HG03457 (cell line): ENCODE measurements around the gene PTGER4.
"Not testable (repeated sequence)": the region's sequence is repeated elsewhere in the genome, so short reads cannot be mapped to it uniquely, and the experiment has no call there.

Experiments used
- ATAC-seq: cut with Tn5 transposase; IDR thresholded peaks from one replicate; pipeline ENCODE4 v1.9.1; 2021; ENCODE audit warnings: moderate number of reproducible peaks; ENCODE audit not compliant: unreplicated experiment

The PTGER4 gene

GRCh38 chr5:40679913-40680681 lies at the start of gene PTGER4:
PTGER4 (plus strand) TSS chr5:40679915; CDS start chr5:40680994, 1,079 bp downstream.
- peak; percentile 12 for ATAC-seq

- ATAC-seq: no peak
These were observed 49.6 kb upstream of the PTGER4 start for GRCh38 chr5:40630126-40630525.

- no peak for ATAC-seq
These were observed 48.5 kb upstream of the PTGER4 start for GRCh38 chr5:40631236-40631635.

GRCh38 chr5:40634154-40634553 lies 45.6 kb upstream of the PTGER4 start:
- ATAC-seq: no peak

- ATAC-seq: no peak
These were observed 45.1 kb upstream of the PTGER4 start for GRCh38 chr5:40634593-40634992.

GRCh38 chr5:40639531-40639930 lies 40.2 kb upstream of the PTGER4 start:
- not testable (repeated sequence) for ATAC-seq

- no peak for ATAC-seq
These were observed 33.4 kb upstream of the PTGER4 start for GRCh38 chr5:40646266-40646665.

- no peak for ATAC-seq
These were observed 31.6 kb upstream of the PTGER4 start for GRCh38 chr5:40648150-40648549.

GRCh38 chr5:40649463-40650030 lies 30.2 kb upstream of the PTGER4 start:
- ATAC-seq: no peak

GRCh38 chr5:40651201-40651600 lies 28.5 kb upstream of the PTGER4 start:
- no peak for ATAC-seq

- no peak for ATAC-seq
These were observed 27.1 kb upstream of the PTGER4 start for GRCh38 chr5:40652441-40653220.

GRCh38 chr5:40653221-40654022 lies 26.3 kb upstream of the PTGER4 start:
- ATAC-seq: no peak

- no peak for ATAC-seq
These were observed 25.2 kb upstream of the PTGER4 start for GRCh38 chr5:40654377-40654991.

- ATAC-seq: no peak
These were observed 24.6 kb upstream of the PTGER4 start for GRCh38 chr5:40655138-40655537.

- ATAC-seq: not testable (repeated sequence)
These were observed 23.6 kb upstream of the PTGER4 start for GRCh38 chr5:40656091-40656490.

GRCh38 chr5:40656766-40657165 lies 22.9 kb upstream of the PTGER4 start:
- no peak for ATAC-seq

- no peak for ATAC-seq
These were observed 19.0 kb upstream of the PTGER4 start for GRCh38 chr5:40660751-40661150.

GRCh38 chr5:40665635-40666298 lies 13.9 kb upstream of the PTGER4 start:
- no peak for ATAC-seq

- no peak for ATAC-seq
These were observed 13.1 kb upstream of the PTGER4 start for GRCh38 chr5:40666657-40667056.

- ATAC-seq: no peak
These were observed 12.5 kb upstream of the PTGER4 start for GRCh38 chr5:40667161-40667663.
